HUES6 (cell line): ENCODE data around the gene TRPV6.

Experiments used
- H3K27ac ChIP-seq: 2 replicates; pipeline ENCODE4 v1.7.0; 2013; ENCODE audit warnings: low read depth, mild to moderate bottlenecking, low read length, inconsistent platforms
- H3K27me3 ChIP-seq: 2 replicates; pipeline ENCODE4 v1.6.1; 2013; ENCODE audit warnings: low read length; ENCODE audit not compliant: control insufficient read depth, insufficient read depth
- H3K36me3 ChIP-seq: 2 replicates; pipeline ENCODE4 v1.6.1; 2013; ENCODE audit warnings: low read length; ENCODE audit not compliant: control insufficient read depth, insufficient read depth
- H3K4me1 ChIP-seq: 2 replicates; pipeline ENCODE4 v1.6.1; 2013; ENCODE audit warnings: low read length; ENCODE audit not compliant: control insufficient read depth, insufficient read depth
- H3K4me3 ChIP-seq: 2 replicates; pipeline ENCODE4 v1.5.1; 2013; ENCODE audit warnings: low read depth, low read length
- H3K9ac ChIP-seq: one replicate; pipeline ENCODE4 v1.6.1; 2013; ENCODE audit warnings: mild to moderate bottlenecking, low read length
- H3K9me3 ChIP-seq: 2 replicates; pipeline ENCODE4 v1.6.1; 2013; ENCODE audit warnings: low read depth, low read length; ENCODE audit not compliant: control insufficient read depth, insufficient read depth

The TRPV6 gene

GRCh38 chr7:142894985-142895593, 9.5 kb upstream of the TRPV6 start:
- Histone ChIP-seq H3K9ac (no peak overlapping the region), H3K27ac (no peak overlapping the region), H3K36me3 (no peaks in the 10 kb centered on the region), H3K4me3 (no peak overlapping the region), H3K9me3 (no peaks in the 10 kb centered on the region), H3K27me3 (peaks cover 15% of the 10 kb centered on the region), H3K4me1 (peaks cover 5% of the 10 kb centered on the region)

DNA sequence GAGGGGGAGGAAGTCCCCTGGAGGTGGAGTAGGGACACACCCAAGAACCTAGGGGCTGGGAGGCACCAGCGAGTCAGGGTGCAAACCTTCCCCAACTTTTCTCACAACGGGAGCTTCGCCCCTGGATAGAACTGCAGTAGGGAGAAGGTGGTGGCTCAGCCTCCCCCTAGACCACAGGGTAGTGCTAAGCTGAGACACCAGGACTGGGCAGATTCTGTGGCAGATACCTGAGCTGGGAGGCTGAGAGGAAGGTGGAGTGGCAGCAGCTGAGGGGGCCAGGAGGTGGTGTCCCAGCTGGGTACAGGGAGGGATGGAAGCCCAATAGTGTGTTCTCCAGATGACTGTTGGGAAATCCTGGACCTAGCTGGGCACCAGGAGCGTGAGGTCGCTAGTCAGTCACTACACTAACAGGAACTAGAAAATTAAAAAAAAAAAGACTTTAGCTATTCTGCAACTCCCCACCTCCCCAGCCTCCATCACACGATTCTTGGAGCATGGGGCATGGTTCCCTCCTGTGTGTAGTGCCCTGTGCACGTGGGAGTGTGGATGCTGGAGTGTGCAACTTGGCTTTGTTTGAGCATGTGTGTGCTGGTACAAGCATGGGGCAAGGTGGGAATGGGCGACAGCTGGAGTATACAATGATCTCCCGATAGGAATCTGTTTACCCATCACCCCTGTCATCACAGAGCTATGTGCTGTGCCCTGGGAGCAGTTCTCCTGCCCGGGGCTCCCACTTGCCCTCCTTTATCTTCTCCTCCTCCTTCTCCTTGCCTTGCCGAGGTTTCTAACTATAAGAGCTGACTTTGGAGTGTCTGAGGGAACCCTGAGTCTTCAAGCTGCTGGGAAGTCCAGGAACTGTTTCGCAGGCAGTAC, 8.8 kb upstream of the TRPV6 start:
- H3K9me3 ChIP-seq: no peaks in the 10 kb centered on the region
- peaks cover 5% of the 10 kb centered on the region for H3K4me1 ChIP-seq
- no peaks in the 10 kb centered on the region for H3K36me3 ChIP-seq
- no peak overlapping the region for H3K27ac ChIP-seq
- H3K9ac ChIP-seq: no peak overlapping the region
- no peak overlapping the region for H3K4me3 ChIP-seq
- H3K27me3 ChIP-seq: peaks cover 15% of the 10 kb centered on the region

GRCh38 chr7:142892951-142893350, 7.4 kb upstream of the TRPV6 start:
- Histone ChIP-seq H3K36me3 (no peaks in the 10 kb centered on the region), H3K9me3 (no peaks in the 10 kb centered on the region), H3K27me3 (peaks cover 15% of the 10 kb centered on the region), H3K27ac (no peak overlapping the region), H3K9ac (no peak overlapping the region), H3K4me3 (no peak overlapping the region), H3K4me1 (no peaks in the 10 kb centered on the region)

GRCh38 chr7:142891490-142892082, 6.0 kb upstream of the TRPV6 start:
- Histone ChIP-seq H3K9ac (no peak overlapping the region), H3K36me3 (no peaks in the 10 kb centered on the region), H3K4me1 (no peaks in the 10 kb centered on the region), H3K4me3 (no peak overlapping the region), H3K27me3 (peaks cover 15% of the 10 kb centered on the region), H3K27ac (no peak overlapping the region), H3K9me3 (no peaks in the 10 kb centered on the region)

DNA sequence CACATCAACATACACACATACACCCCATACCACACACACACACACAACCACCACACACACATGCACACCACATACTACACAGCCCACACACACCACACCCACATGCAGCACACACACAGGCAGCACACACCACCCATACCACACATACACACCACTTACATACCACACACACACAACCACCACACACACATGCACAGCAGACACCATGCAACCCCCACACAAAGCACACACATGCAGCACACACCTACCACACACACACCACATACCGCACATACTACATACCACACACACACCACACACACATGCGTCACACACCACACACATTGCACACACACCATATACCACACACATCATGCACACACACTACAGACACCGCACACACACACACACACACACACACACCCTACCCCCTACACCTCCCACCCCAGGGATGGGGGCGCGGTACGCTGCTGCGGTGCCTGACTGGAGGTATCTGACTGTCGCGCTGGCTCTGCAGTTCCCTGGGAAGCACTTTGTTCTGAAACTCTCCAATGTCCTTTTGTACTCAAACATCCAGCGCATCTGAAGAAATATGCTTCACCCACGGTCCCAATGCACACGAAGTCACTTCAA, 5.4 kb upstream of the TRPV6 start:
- Histone ChIP-seq H3K9ac (no peak overlapping the region), H3K27me3 (peaks cover 15% of the 10 kb centered on the region), H3K36me3 (no peaks in the 10 kb centered on the region), H3K4me1 (0 out of 2 replicates have a peak, but pooled peaks cover under 1% of the 10 kb centered on the region), H3K27ac (no peak overlapping the region), H3K4me3 (no peak overlapping the region), H3K9me3 (no peaks in the 10 kb centered on the region)

GRCh38 chr7:142889816-142890215, 4.3 kb upstream of the TRPV6 start:
- Histone ChIP-seq H3K4me3 (no peak overlapping the region), H3K9me3 (no peaks in the 10 kb centered on the region), H3K27ac (no peak overlapping the region), H3K36me3 (no peaks in the 10 kb centered on the region), H3K27me3 (peaks cover 15% of the 10 kb centered on the region), H3K4me1 (peaks cover 8% of the 10 kb centered on the region), H3K9ac (no peak overlapping the region)

DNA sequence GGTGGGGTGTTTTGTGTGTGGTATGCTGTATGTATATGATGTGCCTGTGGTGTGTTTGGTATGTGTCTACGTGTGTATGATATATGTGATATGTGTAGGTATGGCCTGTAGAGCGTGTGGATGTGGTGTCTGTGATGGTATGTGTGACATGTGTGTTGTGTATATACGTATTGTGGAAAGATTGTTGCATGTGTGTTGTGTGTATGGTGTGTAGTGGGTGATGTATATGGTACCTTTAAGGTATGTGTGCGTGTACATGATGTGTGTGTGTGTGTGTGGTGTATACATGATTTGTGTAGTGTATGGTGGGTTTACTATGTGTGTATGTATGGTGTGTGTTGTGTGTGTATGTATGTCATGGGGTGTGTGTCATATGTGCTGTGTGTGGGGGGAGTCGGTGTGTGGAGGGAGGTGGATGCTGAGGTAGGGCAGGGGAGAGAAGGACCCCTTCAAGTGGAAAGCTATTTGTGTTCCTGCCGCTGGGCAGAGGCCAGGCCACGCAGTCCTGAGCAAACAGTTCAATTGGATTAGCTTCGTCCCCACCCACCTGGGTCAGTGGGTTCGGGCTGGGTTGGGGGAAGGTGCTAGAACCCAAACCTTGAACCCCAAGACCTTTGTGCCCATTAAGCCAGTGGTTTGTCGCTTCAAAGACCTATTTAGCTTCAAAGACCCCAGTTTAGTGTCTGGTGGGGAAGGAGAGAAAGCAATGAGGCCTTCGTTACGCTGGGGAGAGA, 1.9 kb upstream of the TRPV6 start:
- no peak overlapping the region for H3K4me3 ChIP-seq
- H3K9me3 ChIP-seq: no peaks in the 10 kb centered on the region
- H3K9ac ChIP-seq: no peak overlapping the region
- no peak overlapping the region for H3K27ac ChIP-seq
- peaks cover 15% of the 10 kb centered on the region for H3K27me3 ChIP-seq
- peaks cover 8% of the 10 kb centered on the region for H3K4me1 ChIP-seq
- no peaks in the 10 kb centered on the region for H3K36me3 ChIP-seq

DNA sequence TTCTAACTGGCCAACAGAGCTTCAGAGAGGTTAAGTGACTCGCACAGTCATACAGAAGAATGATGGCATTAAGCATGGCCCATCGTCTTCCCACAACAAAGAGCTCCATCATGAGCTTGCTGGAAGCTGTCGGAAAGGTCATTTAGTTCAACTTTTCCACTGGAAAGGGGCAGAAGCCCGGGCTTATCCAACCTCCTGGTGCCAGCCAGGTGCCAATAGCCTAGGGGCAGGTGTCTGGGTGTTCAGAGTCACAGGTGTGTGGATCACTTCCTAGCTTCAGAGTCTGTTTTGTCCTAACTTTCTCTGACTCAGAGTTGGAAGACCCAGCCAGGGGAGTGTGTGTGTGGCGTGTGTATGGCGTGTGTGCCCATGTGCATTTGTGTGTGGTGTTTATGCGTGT, 1.3 kb upstream of the TRPV6 start:
- H3K27me3 ChIP-seq: peaks cover 14% of the 10 kb centered on the region

GRCh38 chr7:142884286-142884640, 1.3 kb downstream of the TRPV6 start:
- H3K27ac ChIP-seq: no peak overlapping the region
- peaks cover 8% of the 10 kb centered on the region for H3K4me1 ChIP-seq
- H3K36me3 ChIP-seq: no peaks in the 10 kb centered on the region
- peaks cover 9% of the 10 kb centered on the region for H3K27me3 ChIP-seq
- no peak overlapping the region for H3K9ac ChIP-seq
- H3K9me3 ChIP-seq: no peaks in the 10 kb centered on the region
- no peak overlapping the region for H3K4me3 ChIP-seq

More for the DNA sequence above, 1.3 kb upstream of the TRPV6 start:
- H3K9ac ChIP-seq: no peak overlapping the region
- H3K27ac ChIP-seq: no peak overlapping the region
- no peak overlapping the region for H3K4me3 ChIP-seq
- H3K4me1 ChIP-seq: peaks cover 8% of the 10 kb centered on the region
- H3K36me3 ChIP-seq: no peaks in the 10 kb centered on the region
- H3K9me3 ChIP-seq: no peaks in the 10 kb centered on the region

DNA sequence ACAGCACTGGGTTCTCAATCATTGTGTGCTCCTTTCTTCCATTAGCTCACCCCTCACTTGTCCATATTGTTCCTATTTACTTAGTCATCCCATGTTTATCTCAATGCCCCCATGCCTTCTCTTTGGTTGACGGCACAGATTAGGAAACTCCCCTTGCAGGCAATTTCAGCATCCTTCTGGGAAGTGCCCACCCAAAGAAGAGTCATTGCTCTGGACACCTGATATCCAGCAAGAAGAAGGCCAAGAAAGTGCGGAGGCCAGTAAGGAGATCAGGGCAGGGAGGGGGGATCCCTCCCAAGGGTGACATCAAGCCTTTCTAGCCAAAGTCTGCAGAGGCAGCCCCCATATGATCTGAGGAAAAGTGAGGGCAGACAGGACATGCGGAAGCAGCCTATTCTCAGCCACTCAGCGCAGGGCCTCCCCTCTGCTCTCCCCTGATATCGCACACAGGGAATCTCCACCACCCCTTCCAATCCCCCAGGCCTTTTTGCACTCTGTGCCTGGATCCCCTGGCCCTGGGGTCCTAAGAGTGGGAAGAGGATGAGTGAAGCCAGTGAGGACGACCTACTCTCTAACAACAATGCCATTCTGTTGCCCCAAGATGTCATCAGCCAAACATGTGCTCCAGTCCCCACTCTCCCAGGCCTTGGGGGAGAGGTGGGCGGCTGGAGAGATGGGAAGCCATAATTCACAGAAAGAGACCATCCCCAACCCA, 1.8 kb downstream of the TRPV6 start:
- Histone ChIP-seq H3K4me3 (no peak overlapping the region), H3K9ac (no peak overlapping the region), H3K27me3 (peaks cover 9% of the 10 kb centered on the region), H3K9me3 (no peaks in the 10 kb centered on the region), H3K36me3 (no peaks in the 10 kb centered on the region), H3K27ac (no peak overlapping the region), H3K4me1 (peaks cover 8% of the 10 kb centered on the region)
